Measurements from ENCODE around the gene ARID3C.

DNA sequence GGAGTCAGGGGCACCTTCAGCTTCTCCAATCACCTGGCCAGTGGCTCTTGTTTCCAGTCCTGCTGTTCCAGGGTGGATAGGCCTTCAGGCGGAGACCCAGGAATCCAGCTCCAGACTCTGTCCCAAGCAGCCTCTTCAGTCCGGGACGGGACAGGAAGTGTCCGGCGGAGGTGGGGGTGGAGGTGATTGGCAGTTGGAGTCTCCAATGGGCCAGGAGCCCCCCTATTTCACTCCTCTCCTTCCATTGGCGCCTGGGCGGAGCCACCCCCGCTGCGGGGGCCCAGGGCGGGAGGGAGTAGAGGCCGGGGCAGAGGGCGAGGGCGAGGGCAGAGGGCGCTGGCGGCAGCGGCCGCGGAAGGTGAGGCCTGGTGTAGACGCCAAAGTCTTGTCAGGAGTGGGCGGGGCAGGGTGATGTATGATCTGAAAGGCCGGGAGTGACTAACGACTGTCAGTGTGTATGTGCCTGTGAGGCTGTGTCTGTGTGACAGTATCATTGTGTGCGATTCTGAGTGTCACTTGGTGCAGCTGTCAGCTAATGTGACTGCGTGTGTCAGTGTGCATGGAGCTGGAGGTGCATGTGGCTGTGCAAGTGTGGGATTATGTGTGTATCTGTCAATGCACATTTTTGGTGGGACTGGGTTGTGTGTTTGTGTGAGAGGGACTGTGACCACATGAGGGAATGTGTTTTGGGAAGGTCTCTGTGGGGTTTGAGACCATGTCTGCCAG, 23.2 kb upstream of the ARID3C start, which contains the start of gene IL11RA:
- TF ChIP-seq, protein P1, sequence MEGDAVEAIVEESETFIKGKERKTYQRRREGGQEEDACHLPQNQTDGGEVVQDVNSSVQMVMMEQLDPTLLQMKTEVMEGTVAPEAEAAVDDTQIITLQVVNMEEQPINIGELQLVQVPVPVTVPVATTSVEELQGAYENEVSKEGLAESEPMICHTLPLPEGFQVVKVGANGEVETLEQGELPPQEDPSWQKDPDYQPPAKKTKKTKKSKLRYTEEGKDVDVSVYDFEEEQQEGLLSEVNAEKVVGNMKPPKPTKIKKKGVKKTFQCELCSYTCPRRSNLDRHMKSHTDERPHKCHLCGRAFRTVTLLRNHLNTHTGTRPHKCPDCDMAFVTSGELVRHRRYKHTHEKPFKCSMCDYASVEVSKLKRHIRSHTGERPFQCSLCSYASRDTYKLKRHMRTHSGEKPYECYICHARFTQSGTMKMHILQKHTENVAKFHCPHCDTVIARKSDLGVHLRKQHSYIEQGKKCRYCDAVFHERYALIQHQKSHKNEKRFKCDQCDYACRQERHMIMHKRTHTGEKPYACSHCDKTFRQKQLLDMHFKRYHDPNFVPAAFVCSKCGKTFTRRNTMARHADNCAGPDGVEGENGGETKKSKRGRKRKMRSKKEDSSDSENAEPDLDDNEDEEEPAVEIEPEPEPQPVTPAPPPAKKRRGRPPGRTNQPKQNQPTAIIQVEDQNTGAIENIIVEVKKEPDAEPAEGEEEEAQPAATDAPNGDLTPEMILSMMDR (IDR thresholded peaks at IDR 0.05), result peak; percentile 52
- TF ChIP-seq ZFX (IDR thresholded peaks at IDR 0.05; ENCODE audit: borderline replicate concordance), result no peak

Measured in 22Rv1 (cell line).